Measurements from ENCODE around the gene MRPL58.

Gene MRPL58

GRCh38 chr17:75068750-75069149 is 56.3 kb downstream of the MRPL58 start:
- Histone ChIP-seq H3K79me2 (no peaks in the 10 kb centered on the region), H3K36me3 (ENCODE audit: control insufficient read depth, insufficient read depth, low read length) (no peaks in the 10 kb centered on the region), H3K27me3 (ENCODE audit: control insufficient read depth, insufficient read depth, low read length) (no peaks in the 10 kb centered on the region), H2AFZ (no peak overlapping the region), H3K27ac (no peak overlapping the region), H3K9ac (no peak overlapping the region), H3K4me3 (ENCODE audit: low read depth, low read length) (no peak overlapping the region), H3K9me3 (ENCODE audit: control insufficient read depth, low read length) (no peaks in the 10 kb centered on the region), H3K4me2 (ENCODE audit: low read length) (no peak overlapping the region), H3K4me1 (no peaks in the 10 kb centered on the region)
- TF ChIP-seq CTCF (IDR thresholded peaks at IDR 0.05), result no peak

- Histone ChIP-seq H3K9me3 (ENCODE audit: control insufficient read depth, low read length) (no peaks in the 10 kb centered on the region), H3K9ac (no peak overlapping the region), H3K27me3 (ENCODE audit: control insufficient read depth, insufficient read depth, low read length) (no peaks in the 10 kb centered on the region), H3K4me3 (ENCODE audit: low read depth, low read length) (no peak overlapping the region), H3K36me3 (ENCODE audit: control insufficient read depth, insufficient read depth, low read length) (no peaks in the 10 kb centered on the region), H3K4me1 (no peaks in the 10 kb centered on the region), H3K79me2 (no peaks in the 10 kb centered on the region), H3K27ac (no peak overlapping the region), H3K4me2 (ENCODE audit: low read length) (no peak overlapping the region), H2AFZ (no peak overlapping the region)
- TF ChIP-seq CTCF (IDR thresholded peaks at IDR 0.05), result peak; percentile 41
These were observed 57.3 kb downstream of the MRPL58 start for GRCh38 chr17:75069783-75070182.
